Thyroid gland (tissue), 4 donors: ENCODE results near the gene FAT2.

Experiments
- POLR2A ChIP-seq, 2 donors: fragments of 450-650 bp; IDR thresholded peaks; one replicate each; pipeline ENCODE4 v1.6.1; 2017; ENCODE audit warnings: antibody characterized with exemption in 2 of 2, mild to moderate bottlenecking in 2 of 2, moderate library complexity in 1 of 2
- TF ChIP-seq, protein P1 (sequence below), 6 experiments: fragments of 200-600 bp in 3 of 6; fragments of 450-650 bp in 3 of 6; sonication (generic) in 3 of 6; IDR thresholded peaks; one replicate each; pipeline ENCODE4 v1.5.1; 2016 to 2019; ENCODE audit warnings: antibody characterized with exemption in 6 of 6, mild to moderate bottlenecking in 2 of 6, inconsistent platforms in 1 of 6, moderate library complexity in 1 of 6

GRCh38 chr5:151595411-151595826 is 4.3 kb upstream of the FAT2 start:
- no peak for TF ChIP-seq POLR2A (IDR thresholded peaks at IDR 0.05)
- TF ChIP-seq, protein P1, sequence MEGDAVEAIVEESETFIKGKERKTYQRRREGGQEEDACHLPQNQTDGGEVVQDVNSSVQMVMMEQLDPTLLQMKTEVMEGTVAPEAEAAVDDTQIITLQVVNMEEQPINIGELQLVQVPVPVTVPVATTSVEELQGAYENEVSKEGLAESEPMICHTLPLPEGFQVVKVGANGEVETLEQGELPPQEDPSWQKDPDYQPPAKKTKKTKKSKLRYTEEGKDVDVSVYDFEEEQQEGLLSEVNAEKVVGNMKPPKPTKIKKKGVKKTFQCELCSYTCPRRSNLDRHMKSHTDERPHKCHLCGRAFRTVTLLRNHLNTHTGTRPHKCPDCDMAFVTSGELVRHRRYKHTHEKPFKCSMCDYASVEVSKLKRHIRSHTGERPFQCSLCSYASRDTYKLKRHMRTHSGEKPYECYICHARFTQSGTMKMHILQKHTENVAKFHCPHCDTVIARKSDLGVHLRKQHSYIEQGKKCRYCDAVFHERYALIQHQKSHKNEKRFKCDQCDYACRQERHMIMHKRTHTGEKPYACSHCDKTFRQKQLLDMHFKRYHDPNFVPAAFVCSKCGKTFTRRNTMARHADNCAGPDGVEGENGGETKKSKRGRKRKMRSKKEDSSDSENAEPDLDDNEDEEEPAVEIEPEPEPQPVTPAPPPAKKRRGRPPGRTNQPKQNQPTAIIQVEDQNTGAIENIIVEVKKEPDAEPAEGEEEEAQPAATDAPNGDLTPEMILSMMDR (IDR thresholded peaks at IDR 0.05) = no peak
